Ishikawa (cell line): ENCODE measurements around the gene ITPRID2.

Experiments used
- CEBPB ChIP-seq: IDR thresholded peaks from 2 replicates; pipeline ENCODE4 v1.6.1; 2012
- CREB1 ChIP-seq: IDR thresholded peaks from 2 replicates; pipeline ENCODE4 v1.6.1; 2012; ENCODE audit warnings: low read depth
- EGR1 ChIP-seq: IDR thresholded peaks from 2 replicates; pipeline ENCODE4 v1.6.1; 2012
- FOXM1 ChIP-seq: IDR thresholded peaks from 2 replicates; pipeline ENCODE4 v1.6.1; 2012; ENCODE audit warnings: low read depth, borderline replicate concordance
- NFIC ChIP-seq: IDR thresholded peaks from 2 replicates; pipeline ENCODE4 v1.6.1; 2012
- RAD21 ChIP-seq: IDR thresholded peaks from 2 replicates; pipeline ENCODE4 v1.6.1; 2012; ENCODE audit warnings: low read depth
- TAF1 ChIP-seq: IDR thresholded peaks from 2 replicates; pipeline ENCODE4 v1.6.1; 2012; ENCODE audit warnings: low read depth, mild to moderate bottlenecking
- TCF12 ChIP-seq: IDR thresholded peaks from 2 replicates; pipeline ENCODE4 v1.6.1; 2012; ENCODE audit warnings: low read depth
- TEAD4 ChIP-seq: IDR thresholded peaks from 2 replicates; pipeline ENCODE4 v1.6.1; 2012
- YY1 ChIP-seq: IDR thresholded peaks from 2 replicates; pipeline ENCODE4 v1.6.1; 2012; ENCODE audit warnings: low read depth
- TF ChIP-seq, protein P1 (sequence below): IDR thresholded peaks from 2 replicates; pipeline ENCODE4 v1.6.1; 2012; ENCODE audit warnings: low read depth, mild to moderate bottlenecking
- TF ChIP-seq, protein P2 (sequence below): IDR thresholded peaks from 2 replicates; pipeline ENCODE4 v1.6.1; 2012

- no peak for TF ChIP-seq YY1
- no peak for TF ChIP-seq TAF1
- TF ChIP-seq CREB1 = no peak
- TF ChIP-seq FOXM1 = no peak
- TF ChIP-seq TEAD4 = no peak
- TF ChIP-seq CEBPB = no peak
- no peak for TF ChIP-seq RAD21
- TF ChIP-seq NFIC = no peak
- TF ChIP-seq, protein P1, sequence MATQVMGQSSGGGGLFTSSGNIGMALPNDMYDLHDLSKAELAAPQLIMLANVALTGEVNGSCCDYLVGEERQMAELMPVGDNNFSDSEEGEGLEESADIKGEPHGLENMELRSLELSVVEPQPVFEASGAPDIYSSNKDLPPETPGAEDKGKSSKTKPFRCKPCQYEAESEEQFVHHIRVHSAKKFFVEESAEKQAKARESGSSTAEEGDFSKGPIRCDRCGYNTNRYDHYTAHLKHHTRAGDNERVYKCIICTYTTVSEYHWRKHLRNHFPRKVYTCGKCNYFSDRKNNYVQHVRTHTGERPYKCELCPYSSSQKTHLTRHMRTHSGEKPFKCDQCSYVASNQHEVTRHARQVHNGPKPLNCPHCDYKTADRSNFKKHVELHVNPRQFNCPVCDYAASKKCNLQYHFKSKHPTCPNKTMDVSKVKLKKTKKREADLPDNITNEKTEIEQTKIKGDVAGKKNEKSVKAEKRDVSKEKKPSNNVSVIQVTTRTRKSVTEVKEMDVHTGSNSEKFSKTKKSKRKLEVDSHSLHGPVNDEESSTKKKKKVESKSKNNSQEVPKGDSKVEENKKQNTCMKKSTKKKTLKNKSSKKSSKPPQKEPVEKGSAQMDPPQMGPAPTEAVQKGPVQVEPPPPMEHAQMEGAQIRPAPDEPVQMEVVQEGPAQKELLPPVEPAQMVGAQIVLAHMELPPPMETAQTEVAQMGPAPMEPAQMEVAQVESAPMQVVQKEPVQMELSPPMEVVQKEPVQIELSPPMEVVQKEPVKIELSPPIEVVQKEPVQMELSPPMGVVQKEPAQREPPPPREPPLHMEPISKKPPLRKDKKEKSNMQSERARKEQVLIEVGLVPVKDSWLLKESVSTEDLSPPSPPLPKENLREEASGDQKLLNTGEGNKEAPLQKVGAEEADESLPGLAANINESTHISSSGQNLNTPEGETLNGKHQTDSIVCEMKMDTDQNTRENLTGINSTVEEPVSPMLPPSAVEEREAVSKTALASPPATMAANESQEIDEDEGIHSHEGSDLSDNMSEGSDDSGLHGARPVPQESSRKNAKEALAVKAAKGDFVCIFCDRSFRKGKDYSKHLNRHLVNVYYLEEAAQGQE = no peak
- TF ChIP-seq, protein P2, sequence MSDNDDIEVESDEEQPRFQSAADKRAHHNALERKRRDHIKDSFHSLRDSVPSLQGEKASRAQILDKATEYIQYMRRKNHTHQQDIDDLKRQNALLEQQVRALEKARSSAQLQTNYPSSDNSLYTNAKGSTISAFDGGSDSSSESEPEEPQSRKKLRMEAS = no peak
- TF ChIP-seq TCF12 = no peak
- no peak for TF ChIP-seq EGR1
Observed at GRCh38 chr2:181884601-181885000, 6.9 kb upstream of the ITPRID2 start.
